ENCODE results near the gene HLA-DPB1.

DNA sequence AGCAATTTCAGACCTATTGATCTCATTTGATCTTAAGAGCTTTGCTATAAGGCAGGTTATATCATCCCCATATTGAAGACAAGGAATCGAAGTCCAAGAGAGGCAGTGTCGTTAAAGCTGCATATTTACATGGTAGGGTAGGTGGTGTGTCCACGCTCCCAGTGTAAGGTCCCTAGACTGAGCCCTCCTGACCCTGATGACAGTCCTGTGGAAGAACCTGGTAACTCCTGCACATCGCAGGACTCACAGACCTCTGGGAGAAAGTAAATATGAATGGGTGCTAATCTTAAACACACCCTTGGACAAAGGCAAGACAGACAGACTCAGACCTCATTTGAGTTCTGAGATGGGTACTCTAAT lies 602 bp upstream of the HLA-DPB1 start:
- TF ChIP-seq CTCF (IDR thresholded peaks at IDR 0.05) (no peak), POLR2A (IDR thresholded peaks at IDR 0.05) (no peak)
